ENCODE measurements around the gene CITED4.

The CITED4 gene, protein sequence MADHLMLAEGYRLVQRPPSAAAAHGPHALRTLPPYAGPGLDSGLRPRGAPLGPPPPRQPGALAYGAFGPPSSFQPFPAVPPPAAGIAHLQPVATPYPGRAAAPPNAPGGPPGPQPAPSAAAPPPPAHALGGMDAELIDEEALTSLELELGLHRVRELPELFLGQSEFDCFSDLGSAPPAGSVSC

DNA sequence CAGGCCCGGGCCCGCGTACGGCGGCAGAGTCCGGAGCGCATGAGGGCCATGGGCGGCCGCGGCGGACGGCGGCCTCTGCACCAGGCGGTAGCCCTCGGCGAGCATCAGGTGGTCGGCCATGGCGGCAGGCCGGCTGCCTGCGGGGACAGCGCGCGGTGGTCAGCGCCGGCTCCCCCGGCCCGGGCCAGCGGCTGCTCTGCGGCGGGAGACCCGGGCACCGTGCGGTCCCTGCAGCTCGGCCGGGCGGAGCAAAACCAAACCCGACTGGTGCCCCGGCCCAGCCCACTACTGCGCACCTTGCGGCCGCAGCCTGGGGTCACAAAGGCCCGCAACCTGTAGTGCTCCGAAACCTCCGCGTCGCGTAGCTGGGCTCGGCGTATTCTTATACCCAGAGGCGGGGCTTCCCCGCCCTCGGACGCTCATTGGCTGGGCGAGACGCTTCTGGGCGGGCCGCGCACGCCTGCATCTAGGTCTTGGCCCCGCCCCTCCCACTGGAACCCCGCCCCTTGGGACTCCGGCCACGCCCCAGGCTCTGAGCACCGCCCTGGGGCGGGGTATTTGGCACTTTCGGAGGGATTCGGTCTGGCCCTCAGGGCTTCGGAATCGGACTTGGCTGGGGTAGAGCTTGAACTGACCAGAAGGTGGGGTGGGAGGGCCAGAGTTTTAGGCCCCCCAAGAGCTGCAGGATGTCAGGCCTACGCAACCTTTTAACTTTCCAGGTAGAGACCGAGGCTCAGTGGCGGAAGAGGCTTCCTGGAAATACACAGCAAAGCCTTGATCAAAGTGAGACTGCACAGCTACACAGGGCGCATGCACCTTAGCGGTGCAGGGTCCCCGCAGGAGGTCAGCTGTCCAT is at the start of gene CITED4:
Gene CITED4 (minus strand): TSS at position 356 of the 856 bp plus-strand sequence. CDS start 236 bp downstream, at position 120.
- DNase-seq: peak; percentile 82
- in situ Hi-C loops (cut with HindIII; ENCODE audit: low pct_ligation_motif_present, low sequenced_read_pairs): no loop called here
- TF ChIP-seq, protein P1, sequence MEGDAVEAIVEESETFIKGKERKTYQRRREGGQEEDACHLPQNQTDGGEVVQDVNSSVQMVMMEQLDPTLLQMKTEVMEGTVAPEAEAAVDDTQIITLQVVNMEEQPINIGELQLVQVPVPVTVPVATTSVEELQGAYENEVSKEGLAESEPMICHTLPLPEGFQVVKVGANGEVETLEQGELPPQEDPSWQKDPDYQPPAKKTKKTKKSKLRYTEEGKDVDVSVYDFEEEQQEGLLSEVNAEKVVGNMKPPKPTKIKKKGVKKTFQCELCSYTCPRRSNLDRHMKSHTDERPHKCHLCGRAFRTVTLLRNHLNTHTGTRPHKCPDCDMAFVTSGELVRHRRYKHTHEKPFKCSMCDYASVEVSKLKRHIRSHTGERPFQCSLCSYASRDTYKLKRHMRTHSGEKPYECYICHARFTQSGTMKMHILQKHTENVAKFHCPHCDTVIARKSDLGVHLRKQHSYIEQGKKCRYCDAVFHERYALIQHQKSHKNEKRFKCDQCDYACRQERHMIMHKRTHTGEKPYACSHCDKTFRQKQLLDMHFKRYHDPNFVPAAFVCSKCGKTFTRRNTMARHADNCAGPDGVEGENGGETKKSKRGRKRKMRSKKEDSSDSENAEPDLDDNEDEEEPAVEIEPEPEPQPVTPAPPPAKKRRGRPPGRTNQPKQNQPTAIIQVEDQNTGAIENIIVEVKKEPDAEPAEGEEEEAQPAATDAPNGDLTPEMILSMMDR (IDR thresholded peaks at IDR 0.05; ENCODE audit: low read depth, low read length, missing control alignments): no peak
- Histone ChIP-seq H3K27me3 (replicated peaks) (no peaks in the 10 kb centered on the region), H3K4me3 (ENCODE audit: low read depth, low read length) (peak within 1 kb of the TSS; percentile 64), H3K36me3 (replicated peaks) (no peaks in the 10 kb centered on the region), H3K27ac (no peak within 1 kb of the TSS)

DNA sequence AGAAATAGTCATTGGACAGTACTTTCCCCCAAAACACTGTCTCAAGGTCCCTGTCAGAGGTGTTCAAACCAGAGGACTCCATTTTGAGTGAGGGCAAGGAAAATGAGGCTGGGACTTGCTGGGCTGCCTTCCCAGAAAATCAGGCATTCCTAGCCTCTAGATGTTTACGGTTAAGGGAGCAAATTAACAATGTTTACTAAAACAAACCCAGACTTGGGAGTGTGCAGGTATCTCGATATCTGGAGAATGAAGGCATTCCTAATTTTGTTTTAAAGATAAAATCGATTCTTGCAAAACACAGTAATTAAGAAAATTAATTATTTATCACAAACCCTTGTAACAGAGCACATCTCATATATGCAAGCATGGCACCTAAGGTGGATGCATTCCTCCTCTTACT is 48.9 kb upstream of the CITED4 start:
- no peaks in the 10 kb centered on the region for H3K36me3 ChIP-seq (replicated peaks)
- no peak for DNase-seq
- H3K27ac ChIP-seq: no peak overlapping the region
- no peaks in the 10 kb centered on the region for H3K27me3 ChIP-seq (replicated peaks)
- TF ChIP-seq, protein P1 (IDR thresholded peaks at IDR 0.05; ENCODE audit: low read depth, low read length, missing control alignments): no peak
- H3K4me3 ChIP-seq (ENCODE audit: low read depth, low read length): no peak overlapping the region
- in situ Hi-C loops (cut with HindIII; ENCODE audit: low pct_ligation_motif_present, low sequenced_read_pairs): no loop called here

DNA sequence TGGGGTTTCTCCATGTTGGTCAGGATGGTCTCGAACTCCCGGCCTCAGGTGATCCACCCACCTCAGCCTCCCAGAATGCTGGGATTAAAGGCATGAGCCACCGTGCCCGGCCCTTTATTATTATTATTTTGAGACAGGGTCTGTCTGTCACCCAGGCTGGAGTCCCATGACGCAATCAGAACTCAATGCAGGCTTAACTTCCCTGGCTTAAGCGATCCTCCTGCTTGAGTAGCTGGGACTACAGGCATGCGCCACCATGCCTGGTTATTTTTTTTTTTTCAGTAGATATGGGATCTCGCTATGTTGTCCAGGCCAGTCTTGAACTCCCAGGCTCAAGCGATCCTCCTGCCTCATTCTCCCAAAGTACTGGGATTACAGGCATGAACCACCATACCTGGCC is 47.1 kb upstream of the CITED4 start:
- Histone ChIP-seq H3K4me3 (ENCODE audit: low read depth, low read length) (no peak overlapping the region), H3K27me3 (replicated peaks) (no peaks in the 10 kb centered on the region), H3K27ac (no peak overlapping the region), H3K36me3 (replicated peaks) (no peaks in the 10 kb centered on the region)
- in situ Hi-C loops (cut with HindIII; ENCODE audit: low pct_ligation_motif_present, low sequenced_read_pairs): no loop called here
- no peak for DNase-seq
- TF ChIP-seq, protein P1 (IDR thresholded peaks at IDR 0.05; ENCODE audit: low read depth, low read length, missing control alignments): no peak

DNA sequence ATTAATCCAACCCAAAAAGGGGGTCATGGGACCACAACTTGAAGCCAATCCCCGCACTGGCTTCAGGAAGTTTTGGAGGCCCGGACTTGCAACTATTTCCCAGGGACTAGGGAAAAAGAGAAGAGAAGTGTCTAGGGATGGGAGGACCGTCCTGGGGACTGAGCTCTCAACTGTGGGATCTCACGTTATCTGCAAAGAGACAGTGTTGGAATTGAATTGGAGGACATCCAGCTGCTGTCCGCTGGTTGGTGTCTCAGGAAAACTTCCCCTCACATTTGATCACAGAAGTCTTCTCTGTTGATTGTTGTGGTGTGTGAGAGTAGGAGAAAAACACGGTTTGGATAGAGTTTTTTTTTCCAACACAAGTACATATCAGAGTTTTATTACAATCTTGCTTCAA is 46.2 kb upstream of the CITED4 start:
- DNase-seq: no peak
- H3K27ac ChIP-seq: no peak overlapping the region
- no peaks in the 10 kb centered on the region for H3K36me3 ChIP-seq (replicated peaks)
- H3K4me3 ChIP-seq (ENCODE audit: low read depth, low read length): no peak overlapping the region
- in situ Hi-C loops (cut with HindIII; ENCODE audit: low pct_ligation_motif_present, low sequenced_read_pairs): no loop called here
- H3K27me3 ChIP-seq (replicated peaks): no peaks in the 10 kb centered on the region
- TF ChIP-seq, protein P1 (IDR thresholded peaks at IDR 0.05; ENCODE audit: low read depth, low read length, missing control alignments): no peak

DNA sequence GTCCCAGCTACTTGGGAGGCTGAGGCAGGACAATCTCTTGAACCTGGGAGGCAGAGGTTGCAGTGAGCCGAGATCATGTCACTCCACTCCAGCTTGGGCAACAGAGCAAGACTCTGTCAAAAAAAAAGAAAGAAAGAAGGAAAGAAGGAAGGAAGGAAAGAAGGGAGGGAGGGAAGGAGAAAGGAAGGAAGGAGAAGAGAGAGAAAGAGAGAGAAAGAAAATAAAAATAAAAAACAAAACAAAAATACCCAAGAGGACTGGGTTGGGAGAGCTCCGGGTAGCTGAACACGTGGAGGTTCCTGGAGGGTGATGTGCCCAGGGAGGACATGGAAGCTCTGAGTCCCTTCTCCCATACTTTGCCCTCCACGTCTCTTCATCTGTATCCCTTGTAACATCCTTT is 45.7 kb upstream of the CITED4 start:
- Histone ChIP-seq H3K27ac (no peak overlapping the region), H3K4me3 (ENCODE audit: low read depth, low read length) (no peak overlapping the region), H3K27me3 (replicated peaks) (no peaks in the 10 kb centered on the region), H3K36me3 (replicated peaks) (no peaks in the 10 kb centered on the region)
- in situ Hi-C loops (cut with HindIII; ENCODE audit: low pct_ligation_motif_present, low sequenced_read_pairs): no loop called here
- TF ChIP-seq, protein P1 (IDR thresholded peaks at IDR 0.05; ENCODE audit: low read depth, low read length, missing control alignments): no peak
- DNase-seq: no peak
